Tibial artery (tissue), 4 donors: ENCODE data around the gene UVRAG.
"Not testable (repeated sequence)": the region's sequence is repeated elsewhere in the genome, so short reads cannot be mapped to it uniquely, and the experiment has no call there.

Experiments used
- DNase-seq, 2 donors: peaks; one replicate each; pipeline ENCODE4 v3.0.0-alpha.2; 2019
- H3K27ac ChIP-seq, 2 donors: fragments of 200-600 bp; sonication (generic) in 1 of 2; 1 replicate in 1 of 2; 2 replicates in 1 of 2; pipeline ENCODE4 v1.5.1; 2018 to 2019; ENCODE audit warnings: mild to moderate bottlenecking in 1 of 2
- H3K27me3 ChIP-seq, 2 donors: fragments of 200-600 bp; sonication (generic) in 1 of 2; one replicate each; pipeline versions ENCODE4 v1.5.1 to v1.6.0; 2016 to 2019
- H3K36me3 ChIP-seq, 3 donors: fragments of 200-600 bp; sonication (generic) in 2 of 3; one replicate each; pipeline ENCODE4 v1.5.1; 2016 to 2019; ENCODE audit warnings: mild to moderate bottlenecking in 2 of 3
- H3K4me1 ChIP-seq, 4 donors: fragments of 200-600 bp; sonication (generic) in 2 of 4; 1 replicate in 3 of 4; 2 replicates in 1 of 4; pipeline ENCODE4 v1.5.1; 2016 to 2019
- H3K4me3 ChIP-seq, 2 donors: fragments of 200-600 bp; sonication (generic) in 1 of 2; 1 replicate in 1 of 2; 2 replicates in 1 of 2; pipeline ENCODE4 v1.5.1; 2018 to 2019; ENCODE audit warnings: mild to moderate bottlenecking in 2 of 2
- H3K9me3 ChIP-seq, 3 donors: fragments of 200-600 bp; sonication (generic) in 1 of 3; one replicate each; pipeline ENCODE4 v1.5.1; 2016 to 2019
- CTCF ChIP-seq, 2 experiments: fragments of 200-600 bp in 1 of 2; fragments of 450-650 bp in 1 of 2; IDR thresholded peaks; one replicate each; pipeline ENCODE4 v1.5.1; 2017 to 2019; ENCODE audit warnings: antibody characterized with exemption in 2 of 2, mild to moderate bottlenecking in 1 of 2, moderate library complexity in 1 of 2
- intact Hi-C: fragments of 100-400 bp; cut with DNase I; formaldehyde crosslinking; loops from one replicate; pipeline ENCODE4 v1.15.0; 2023; ENCODE audit warnings: low total_unique reads

The UVRAG gene

GRCh38 chr11:76069001-76069400 lies 254.0 kb downstream of the UVRAG start:
- Histone ChIP-seq H3K36me3 (peaks cover 11 to 26% (median 13%) of the 10 kb centered on the region in 3 donors), H3K9me3 (no peaks in the 10 kb centered on the region), H3K27me3 (no peaks in the 10 kb centered on the region), H3K4me1 (peaks cover 0 to 17% (median 0%) of the 10 kb centered on the region in 4 donors), H3K27ac (no peak overlapping the region), H3K4me3 (no peak overlapping the region)
- intact Hi-C loops = no loop called here
- DNase-seq = no peak
- TF ChIP-seq CTCF (IDR thresholded peaks at IDR 0.05) = no peak

GRCh38 chr11:76071090-76071489 lies 256.1 kb downstream of the UVRAG start:
- Histone ChIP-seq H3K27me3 (no peaks in the 10 kb centered on the region), H3K36me3 (peaks cover 11 to 23% (median 13%) of the 10 kb centered on the region in 3 donors), H3K27ac (no peak overlapping the region), H3K9me3 (no peaks in the 10 kb centered on the region), H3K4me3 (no peak overlapping the region), H3K4me1 (peaks cover 0 to 32% (median 4%) of the 10 kb centered on the region in 4 donors)
- intact Hi-C loops = no loop called here
- no peak for DNase-seq
- TF ChIP-seq CTCF (IDR thresholded peaks at IDR 0.05) = no peak

- no peak for DNase-seq
- intact Hi-C loops = no loop called here
- no peaks in the 10 kb centered on the region for H3K9me3 ChIP-seq
- no peak for TF ChIP-seq CTCF (IDR thresholded peaks at IDR 0.05)
- H3K27ac ChIP-seq = no peak overlapping the region
- no peaks in the 10 kb centered on the region for H3K27me3 ChIP-seq
- peaks cover 0 to 4% (median 0%) of the 10 kb centered on the region in 3 donors for H3K36me3 ChIP-seq
- H3K4me3 ChIP-seq = no peak overlapping the region
- peaks cover 0 to 36% (median 4%) of the 10 kb centered on the region in 4 donors for H3K4me1 ChIP-seq
Observed at GRCh38 chr11:76073724-76074123, 258.7 kb downstream of the UVRAG start.

- no peak overlapping the region for H3K27ac ChIP-seq
- H3K9me3 ChIP-seq = no peaks in the 10 kb centered on the region
- no peak overlapping the region for H3K4me3 ChIP-seq
- no peak for DNase-seq
- H3K27me3 ChIP-seq = no peaks in the 10 kb centered on the region
- peaks cover 0 to 36% (median 4%) of the 10 kb centered on the region in 4 donors for H3K4me1 ChIP-seq
- TF ChIP-seq CTCF (IDR thresholded peaks at IDR 0.05) = no peak
- intact Hi-C loops = no loop called here
- peaks cover 0 to 3% (median 0%) of the 10 kb centered on the region in 3 donors for H3K36me3 ChIP-seq
Observed at GRCh38 chr11:76074148-76075095, 259.4 kb downstream of the UVRAG start.

GRCh38 chr11:76075716-76076115 lies 260.7 kb downstream of the UVRAG start:
- H3K4me1 ChIP-seq = peaks cover 0 to 36% (median 4%) of the 10 kb centered on the region in 4 donors
- no peak overlapping the region for H3K27ac ChIP-seq
- H3K4me3 ChIP-seq = no peak overlapping the region
- no peaks in the 10 kb centered on the region for H3K27me3 ChIP-seq
- no peak for TF ChIP-seq CTCF (IDR thresholded peaks at IDR 0.05)
- H3K36me3 ChIP-seq = no peaks in the 10 kb centered on the region
- intact Hi-C loops = no loop called here
- H3K9me3 ChIP-seq = no peaks in the 10 kb centered on the region
- DNase-seq = no peak

GRCh38 chr11:76076253-76076652 lies 261.2 kb downstream of the UVRAG start:
- DNase-seq, H3K9me3 ChIP-seq, H3K36me3 ChIP-seq, H3K27ac ChIP-seq, H3K4me3 ChIP-seq, intact Hi-C loops, H3K27me3 ChIP-seq: not testable (repeated sequence)
- peaks cover 0 to 36% (median 4%) of the 10 kb centered on the region in 4 donors for H3K4me1 ChIP-seq
